Cardiac fibroblast (primary cell): ENCODE measurements around the gene THRSP.
"Not testable (repeated sequence)": the region's sequence is repeated elsewhere in the genome, so short reads cannot be mapped to it uniquely, and the experiment has no call there.

ENCODE experiments used
- DNase-seq, 2 donors: peaks; one replicate each; pipeline versions ENCODE4 v3.0.0 to v3.0.0-alpha.2; 2010; ENCODE audit warnings: low read depth in 2 of 2
- H3K4me3 ChIP-seq, 2 donors: replicated peaks in 1 of 2; 1 replicate in 1 of 2; 2 replicates in 1 of 2; pipeline ENCODE4 v1.5.1; 2011; ENCODE audit warnings: low read depth in 2 of 2, low read length in 2 of 2, mild to moderate bottlenecking in 2 of 2, moderate library complexity in 1 of 2
- TF ChIP-seq, protein P1 (sequence below): IDR thresholded peaks from one replicate; pipeline ENCODE4 v1.5.1; 2011; ENCODE audit warnings: low read depth, mild to moderate bottlenecking, low read length, inconsistent platforms

Gene THRSP

GRCh38 chr11:78037825-78038620 is 25.6 kb upstream of the THRSP start:
- TF ChIP-seq, protein P1, sequence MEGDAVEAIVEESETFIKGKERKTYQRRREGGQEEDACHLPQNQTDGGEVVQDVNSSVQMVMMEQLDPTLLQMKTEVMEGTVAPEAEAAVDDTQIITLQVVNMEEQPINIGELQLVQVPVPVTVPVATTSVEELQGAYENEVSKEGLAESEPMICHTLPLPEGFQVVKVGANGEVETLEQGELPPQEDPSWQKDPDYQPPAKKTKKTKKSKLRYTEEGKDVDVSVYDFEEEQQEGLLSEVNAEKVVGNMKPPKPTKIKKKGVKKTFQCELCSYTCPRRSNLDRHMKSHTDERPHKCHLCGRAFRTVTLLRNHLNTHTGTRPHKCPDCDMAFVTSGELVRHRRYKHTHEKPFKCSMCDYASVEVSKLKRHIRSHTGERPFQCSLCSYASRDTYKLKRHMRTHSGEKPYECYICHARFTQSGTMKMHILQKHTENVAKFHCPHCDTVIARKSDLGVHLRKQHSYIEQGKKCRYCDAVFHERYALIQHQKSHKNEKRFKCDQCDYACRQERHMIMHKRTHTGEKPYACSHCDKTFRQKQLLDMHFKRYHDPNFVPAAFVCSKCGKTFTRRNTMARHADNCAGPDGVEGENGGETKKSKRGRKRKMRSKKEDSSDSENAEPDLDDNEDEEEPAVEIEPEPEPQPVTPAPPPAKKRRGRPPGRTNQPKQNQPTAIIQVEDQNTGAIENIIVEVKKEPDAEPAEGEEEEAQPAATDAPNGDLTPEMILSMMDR: no peak
- H3K4me3 ChIP-seq: no peak overlapping the region

DNA sequence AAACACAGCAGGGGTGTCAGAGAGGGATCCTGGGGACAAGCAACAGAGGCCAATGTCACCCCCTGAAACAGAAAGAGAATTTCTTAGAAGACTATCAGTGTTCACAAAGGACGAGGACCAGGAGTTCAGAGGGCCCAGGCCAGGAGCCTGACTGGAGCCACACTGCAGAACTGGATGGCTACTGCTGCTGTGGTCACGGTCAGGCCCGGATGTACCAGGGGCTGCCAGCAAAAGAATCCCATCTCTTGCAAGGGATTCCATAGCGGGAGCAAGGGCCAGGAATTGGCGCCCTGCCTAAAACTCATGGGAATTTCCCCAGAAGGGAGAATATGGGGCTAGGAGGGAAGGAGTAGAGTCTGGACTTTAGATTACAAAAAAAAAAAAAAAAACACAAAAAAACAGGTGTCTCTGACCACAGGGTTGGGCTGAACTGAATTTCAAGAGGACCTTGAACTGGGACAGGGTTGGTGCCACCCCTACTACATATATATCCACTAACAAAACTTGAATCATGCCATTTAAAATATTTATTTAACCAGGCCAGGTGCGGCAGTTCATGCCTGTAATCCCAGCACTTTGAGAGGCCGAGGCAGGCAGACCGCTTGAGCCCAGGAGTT is 24.9 kb upstream of the THRSP start:
- no peak overlapping the region for H3K4me3 ChIP-seq
- DNase-seq: peak; percentile 29 to 62

More at GRCh38 chr11:78037825-78038620, 25.6 kb upstream of the THRSP start:
- DNase-seq: no peak

DNA sequence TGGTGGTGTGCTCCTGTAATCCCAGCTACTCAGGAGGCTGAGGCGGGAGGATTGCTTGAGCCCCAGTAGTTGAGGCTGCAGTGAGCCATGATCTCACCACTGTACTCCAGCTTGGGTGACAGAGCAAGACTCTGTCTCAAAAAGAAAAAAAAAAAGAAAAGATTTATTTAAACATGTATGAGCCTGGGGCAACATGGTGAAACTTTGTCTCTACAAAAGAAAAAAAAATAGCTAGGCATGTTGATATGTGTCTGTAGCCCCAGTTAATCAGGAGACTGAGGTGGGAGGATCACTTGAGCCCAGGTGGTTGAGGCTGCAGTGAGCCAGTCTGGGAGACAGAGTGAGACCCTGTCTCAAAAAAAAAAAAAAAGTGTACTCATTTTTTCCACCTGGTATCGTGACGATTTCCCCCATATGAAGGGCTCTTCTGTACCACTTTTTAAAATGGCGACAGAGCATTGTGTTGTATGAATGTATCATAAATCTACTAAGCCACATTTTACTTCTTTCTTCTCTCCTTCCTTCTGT is 24.2 kb upstream of the THRSP start:
- TF ChIP-seq, protein P1: no peak
- no peak for DNase-seq
- no peak overlapping the region for H3K4me3 ChIP-seq

More for the DNA sequence above, 24.9 kb upstream of the THRSP start:
- TF ChIP-seq, protein P1: no peak

- TF ChIP-seq, protein P1: no peak
- peak; percentile 93 for DNase-seq
- H3K4me3 ChIP-seq: peak overlapping the region in 1 of 2 donors; percentile 24
Observed at GRCh38 chr11:78039919-78040671, 23.6 kb upstream of the THRSP start.

- no peak overlapping the region for H3K4me3 ChIP-seq
- DNase-seq: peak in 1 of 2 donors; percentile 36
- TF ChIP-seq, protein P1: no peak
Observed at GRCh38 chr11:78040691-78041379, 22.8 kb upstream of the THRSP start.

- H3K4me3 ChIP-seq, DNase-seq: not testable (repeated sequence)
Observed at GRCh38 chr11:78041380-78041719, 22.3 kb upstream of the THRSP start.
